OCI-LY7 (cell line): ENCODE results near the gene ARHGAP42.

Experiments used
- CTCF ChIP-seq: fragments of 200-600 bp; sonication (generic); conservative IDR thresholded peaks from 2 replicates; pipeline ENCODE4 v1.5.1; 2014; ENCODE audit warnings: mild to moderate bottlenecking, antibody characterized with exemption, low read length, moderate library complexity, mixed read lengths
- EZH2phosphoT487 ChIP-seq: fragments of 200-600 bp; sonication (generic); IDR thresholded peaks from 2 replicates; pipeline ENCODE4 v1.6.1; 2018; ENCODE audit warnings: low read depth, borderline replicate concordance, mild to moderate bottlenecking, mixed run types, antibody characterized with exemption, low read length, moderate library complexity, mixed read lengths

- no peak for TF ChIP-seq CTCF
- no peak for TF ChIP-seq EZH2phosphoT487
Observed at GRCh38 chr11:101010899-101011298, 323.8 kb downstream of the ARHGAP42 start.
